Stimulated activated naive B cell treated with anti-CD40 and anti-IgM and Interleukin-4, amounts not matched to agents 10 μg/mL and 1 μg/mL and 100 μg/mL, for 72 hours (primary cell): Measurements from ENCODE around the gene ZFP90.
"Not testable (repeated sequence)": the region's sequence is repeated elsewhere in the genome, so short reads cannot be mapped to it uniquely, and the experiment has no call there.

Source experiments
- ATAC-seq, 2 donors: fragments of 150-1000 bp; cut with Tn5 transposase; replicated peaks; 2 replicates each; pipeline ENCODE4 v1.10.0; 2021; ENCODE audit warnings: moderate library complexity in 1 of 2
- DNase-seq: peaks from one replicate; pipeline ENCODE4 v3.0.0; 2021
- H3K27ac Mint-ChIP-seq: one replicate; pipeline ENCODE4 v1.8.0; 2022; ENCODE audit warnings: mild to moderate bottlenecking, mixed read lengths
- H3K27me3 Mint-ChIP-seq, 2 donors: one replicate each; pipeline ENCODE4 v1.8.0; 2022; ENCODE audit warnings: mixed read lengths in 2 of 2
- H3K36me3 Mint-ChIP-seq, 2 donors: one replicate each; pipeline ENCODE4 v1.8.0; 2022; ENCODE audit warnings: mixed read lengths in 2 of 2, mild to moderate bottlenecking in 1 of 2
- H3K4me1 Mint-ChIP-seq, 2 donors: one replicate each; pipeline ENCODE4 v1.8.0; 2022; ENCODE audit warnings: mixed read lengths in 2 of 2, mild to moderate bottlenecking in 1 of 2
- H3K4me3 Mint-ChIP-seq, 2 donors: one replicate each; pipeline ENCODE4 v1.8.0; 2022; ENCODE audit warnings: mild to moderate bottlenecking in 2 of 2, mixed read lengths in 2 of 2, moderate library complexity in 1 of 2
- H3K9me3 Mint-ChIP-seq, 2 donors: one replicate each; pipeline ENCODE4 v1.8.0; 2022; ENCODE audit warnings: mixed read lengths in 2 of 2, mild to moderate bottlenecking in 1 of 2

ZFP90 gene

DNA sequence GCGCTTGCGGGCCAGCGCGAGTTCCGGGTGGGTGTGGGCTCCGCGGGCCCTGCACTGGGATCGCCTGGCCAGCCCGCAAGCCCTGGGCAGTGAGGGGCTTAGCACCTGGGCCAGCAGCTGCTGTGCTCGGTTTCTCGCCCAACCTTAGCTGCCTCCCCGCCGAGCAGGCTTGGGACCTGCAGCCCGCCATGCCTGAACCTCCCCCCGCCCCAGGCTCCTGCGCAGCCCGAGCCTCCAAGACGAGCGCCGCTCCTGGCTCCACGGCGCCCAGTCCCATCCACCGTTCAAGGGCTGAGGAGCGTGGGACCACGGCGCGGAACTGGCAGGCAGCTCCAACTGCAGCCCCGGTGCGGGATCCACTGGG lies 12.3 kb upstream of the ZFP90 start:
- ATAC-seq = no peak
- DNase-seq = no peak
- Mint-ChIP-seq H3K9me3 (peaks cover 0 to 2% of the 10 kb centered on the region in 2 donors), H3K4me1 (peaks cover 15 to 27% of the 10 kb centered on the region in 2 donors), H3K36me3 (no peaks in the 10 kb centered on the region), H3K27me3 (peaks cover 0 to 7% of the 10 kb centered on the region in 2 donors), H3K27ac (no peak overlapping the region), H3K4me3 (no peak overlapping the region)

DNA sequence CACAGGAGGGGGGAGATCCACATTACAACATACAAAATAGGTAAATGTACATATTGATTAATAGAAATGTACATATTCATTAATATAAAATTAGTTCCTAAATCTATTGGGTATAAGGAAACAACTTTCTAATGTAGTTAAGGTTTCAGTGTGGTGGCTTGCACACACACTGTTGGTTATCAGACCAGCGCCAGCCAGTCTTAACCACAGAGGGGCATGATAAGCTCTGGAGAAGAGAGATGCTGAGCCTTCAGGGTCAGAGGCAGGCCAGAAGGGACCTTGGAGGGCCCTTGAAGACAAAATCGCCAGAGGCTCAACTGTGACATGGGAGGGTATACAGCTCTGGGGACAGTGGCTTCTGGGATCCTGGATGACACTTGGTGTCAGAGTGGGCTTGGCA lies 10.9 kb upstream of the ZFP90 start:
- peaks cover 0 to 7% of the 10 kb centered on the region in 2 donors for H3K27me3 Mint-ChIP-seq
- peaks cover 15 to 27% of the 10 kb centered on the region in 2 donors for H3K4me1 Mint-ChIP-seq
- H3K27ac Mint-ChIP-seq = no peak overlapping the region
- H3K36me3 Mint-ChIP-seq = peaks cover 0 to 4% of the 10 kb centered on the region in 2 donors
- H3K4me3 Mint-ChIP-seq = no peak overlapping the region
- DNase-seq = no peak
- peak; percentile 5 to 8 for ATAC-seq
- H3K9me3 Mint-ChIP-seq = peaks cover 0 to 2% of the 10 kb centered on the region in 2 donors

DNA sequence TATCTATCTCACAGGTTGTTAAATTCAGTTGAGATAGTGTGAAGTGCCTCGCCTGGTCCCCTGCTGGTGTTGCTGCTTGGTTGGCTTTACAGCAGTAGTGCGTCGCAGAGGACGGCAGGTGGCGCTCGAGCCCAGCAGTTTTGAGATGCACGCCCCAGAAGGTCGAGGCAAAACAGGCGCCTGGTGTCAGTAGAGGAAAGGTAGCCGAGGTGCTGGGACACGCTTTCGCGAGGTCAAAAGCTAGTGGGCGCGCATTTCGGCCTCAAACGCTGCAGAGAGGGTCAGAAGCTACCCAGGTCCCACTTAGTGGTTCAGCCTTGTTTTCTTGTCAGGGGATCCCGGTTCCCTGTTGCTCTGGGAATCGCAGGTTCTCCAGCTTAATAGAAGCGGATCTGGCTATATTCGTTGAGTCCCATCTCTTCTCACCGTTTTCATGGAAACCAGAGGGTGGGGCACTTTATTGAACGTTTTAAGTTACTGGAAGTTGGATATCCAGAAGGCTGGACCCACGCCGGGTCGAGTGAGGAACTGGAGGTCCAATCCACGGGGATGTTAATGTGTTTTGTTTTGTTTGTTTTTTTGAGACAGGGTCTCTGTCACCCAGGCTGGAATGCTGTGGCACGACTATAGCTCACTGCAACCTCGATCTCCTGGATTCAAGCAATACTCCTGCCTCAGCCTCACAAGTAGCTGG lies 10.3 kb upstream of the ZFP90 start:
- Mint-ChIP-seq H3K4me1 (peaks cover 15 to 27% of the 10 kb centered on the region in 2 donors), H3K4me3 (peak overlapping the region; percentile 72 to 90), H3K27ac (no peak overlapping the region), H3K27me3 (peaks cover 0 to 7% of the 10 kb centered on the region in 2 donors), H3K9me3 (peaks cover under 1 to 5% of the 10 kb centered on the region in 2 donors), H3K36me3 (peaks cover 5 to 10% of the 10 kb centered on the region in 2 donors)
- ATAC-seq (peak; percentile 85 to 86), DNase-seq (peak; percentile 84)

DNA sequence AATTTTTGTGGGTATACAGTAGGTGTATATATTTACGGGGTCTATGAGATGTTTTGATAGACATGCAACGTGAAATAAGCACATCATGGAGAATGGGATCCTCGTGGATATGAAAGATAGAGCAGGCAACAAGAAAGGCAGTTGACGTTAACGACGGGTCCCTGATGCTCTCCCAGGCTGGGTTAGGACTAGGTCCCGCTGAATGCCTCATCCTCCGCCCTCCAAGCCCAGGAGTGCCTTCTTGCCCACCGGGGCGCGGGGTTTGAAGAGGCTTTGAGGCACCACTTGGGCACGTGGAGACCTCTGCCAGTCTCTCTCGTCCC lies 9.5 kb upstream of the ZFP90 start:
- ATAC-seq (peak; percentile 22 to 28), DNase-seq (no peak)
- Mint-ChIP-seq H3K36me3 (peaks cover 8 to 13% of the 10 kb centered on the region in 2 donors), H3K4me1 (peaks cover 15 to 27% of the 10 kb centered on the region in 2 donors), H3K27ac (peak overlapping the region; percentile 59), H3K9me3 (peaks cover 2 to 8% of the 10 kb centered on the region in 2 donors), H3K27me3 (peaks cover 0 to 7% of the 10 kb centered on the region in 2 donors), H3K4me3 (peak overlapping the region; percentile 90 to 92)

DNA sequence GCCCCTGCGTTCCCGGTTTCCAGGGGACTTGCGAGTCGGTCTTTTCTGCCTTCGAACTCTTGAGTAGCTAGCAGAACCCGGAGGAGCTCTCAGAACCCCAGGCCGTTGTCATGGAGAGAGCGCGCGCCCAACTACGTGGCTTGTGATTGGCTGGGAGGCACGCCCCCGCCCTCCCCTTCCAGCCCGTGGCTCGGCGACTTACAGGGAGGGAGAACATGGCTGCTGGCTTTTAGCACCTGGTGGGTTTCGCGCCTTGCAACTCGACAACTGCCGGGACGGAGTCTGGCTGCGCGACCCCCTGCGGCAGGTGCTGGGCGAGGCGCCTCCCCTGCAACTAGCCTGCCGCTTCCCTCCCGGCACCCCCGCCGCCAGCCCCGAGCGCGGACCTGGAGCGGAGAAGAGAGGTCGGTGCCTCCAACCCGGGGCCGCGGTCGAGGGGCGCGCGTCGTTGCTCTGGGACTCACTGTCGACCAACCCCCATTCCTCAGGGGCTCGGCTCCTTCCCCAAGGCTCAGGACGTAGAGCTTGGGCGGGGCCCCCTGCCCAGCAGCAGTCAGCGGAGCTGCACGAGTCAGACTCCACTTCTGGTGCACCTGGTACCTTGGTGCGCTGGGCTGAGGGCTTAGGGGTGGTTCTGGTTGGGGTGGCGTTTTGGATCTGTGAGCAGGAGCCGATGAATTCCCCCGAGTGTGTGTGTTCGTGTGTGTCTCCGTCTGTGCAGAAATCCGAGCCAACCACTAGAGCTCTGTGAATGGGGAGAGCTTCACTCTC lies 9.0 kb upstream of the ZFP90 start:
- ATAC-seq (peak; percentile 91 to 94), DNase-seq (peak; percentile 84)
- Mint-ChIP-seq H3K27me3 (peaks cover 0 to 7% of the 10 kb centered on the region in 2 donors), H3K9me3 (peaks cover 2 to 8% of the 10 kb centered on the region in 2 donors), H3K4me1 (peaks cover 15 to 27% of the 10 kb centered on the region in 2 donors), H3K27ac (peak overlapping the region; percentile 59), H3K36me3 (peaks cover 8 to 16% of the 10 kb centered on the region in 2 donors), H3K4me3 (peak overlapping the region; percentile 90 to 92)

DNA sequence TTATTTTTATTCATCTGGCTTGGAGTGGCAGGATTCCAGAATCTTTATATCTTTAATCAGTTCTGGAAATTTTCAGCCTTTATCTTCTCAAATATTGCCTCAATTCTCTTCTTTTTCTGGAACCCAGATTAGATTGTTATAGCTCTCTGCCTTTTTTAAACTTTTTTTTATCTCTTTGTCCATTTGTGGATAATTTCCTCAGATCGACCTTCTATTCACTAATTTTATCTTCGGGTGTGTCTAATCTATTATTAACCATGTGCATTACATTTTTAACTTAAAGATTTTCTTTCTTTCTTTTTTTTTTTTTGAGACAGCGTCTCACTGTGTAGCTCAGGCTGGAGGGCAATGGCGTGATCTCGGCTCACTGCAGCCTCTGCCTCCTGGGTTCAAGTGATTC lies 5.2 kb upstream of the ZFP90 start:
- peaks cover 9 to 24% of the 10 kb centered on the region in 2 donors for H3K36me3 Mint-ChIP-seq
- no peak overlapping the region for H3K4me3 Mint-ChIP-seq
- H3K27me3 Mint-ChIP-seq = no peaks in the 10 kb centered on the region
- peaks cover 2 to 8% of the 10 kb centered on the region in 2 donors for H3K9me3 Mint-ChIP-seq
- no peak for DNase-seq
- peaks cover 14 to 23% of the 10 kb centered on the region in 2 donors for H3K4me1 Mint-ChIP-seq
- H3K27ac Mint-ChIP-seq = no peak overlapping the region
- no peak for ATAC-seq

DNA sequence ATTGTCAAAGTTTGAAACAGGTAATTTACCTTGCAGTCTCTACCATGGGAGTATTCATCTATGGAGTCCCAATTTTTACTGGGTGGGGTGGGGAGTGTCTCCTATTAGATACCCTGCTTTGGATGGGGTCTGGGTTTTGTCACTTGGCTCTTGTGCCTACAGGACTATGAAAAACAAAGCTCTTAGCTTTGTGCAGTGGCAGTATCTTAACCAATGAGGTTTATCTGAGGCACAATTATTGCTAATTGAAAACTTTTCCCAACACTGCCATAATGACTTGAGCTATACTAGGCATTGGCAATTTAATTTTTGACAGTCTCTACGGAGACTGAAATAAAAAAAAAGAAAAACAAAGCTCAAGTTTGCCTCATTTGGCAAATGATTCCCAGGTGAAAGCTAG lies 3.8 kb upstream of the ZFP90 start:
- peaks cover 12 to 32% of the 10 kb centered on the region in 2 donors for H3K36me3 Mint-ChIP-seq

DNA sequence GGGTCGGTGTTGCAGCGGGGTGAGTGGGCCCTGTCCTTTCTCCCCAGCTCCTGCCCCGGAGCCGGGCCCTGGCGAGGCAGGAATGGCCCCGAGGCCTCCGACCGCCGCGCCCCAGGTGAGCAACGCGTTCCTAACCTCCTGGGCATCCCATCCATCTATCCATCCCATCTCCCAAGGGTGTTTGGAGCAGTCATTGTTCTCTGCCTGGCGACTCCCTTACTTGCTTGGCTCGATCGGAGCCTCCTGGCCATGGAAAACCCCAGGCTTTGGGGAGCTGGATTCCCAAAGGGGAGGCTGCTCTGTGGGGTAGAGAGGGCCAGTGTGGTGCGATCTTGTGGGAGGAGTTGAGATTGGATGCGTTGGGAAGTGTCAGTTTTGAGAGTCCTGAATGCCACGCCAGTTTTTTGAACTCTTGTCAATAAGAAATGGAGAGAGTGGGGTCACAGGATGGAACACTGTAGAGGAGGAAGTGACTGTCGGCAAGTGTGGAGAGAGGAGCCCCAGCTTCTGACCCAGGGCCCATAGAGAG lies 684 bp downstream of the ZFP90 start:
- Mint-ChIP-seq H3K27ac (peak overlapping the region; percentile 93), H3K36me3 (peaks cover 23 to 46% of the 10 kb centered on the region in 2 donors), H3K9me3 (no peaks in the 10 kb centered on the region), H3K4me3 (peak overlapping the region; percentile 96 to 98), H3K27me3 (no peaks in the 10 kb centered on the region), H3K4me1 (peaks cover 11 to 21% of the 10 kb centered on the region in 2 donors)
- DNase-seq (peak; percentile 4), ATAC-seq (peak; percentile 42 to 44)

More for the DNA sequence above, 3.8 kb upstream of the ZFP90 start:
- H3K27me3 Mint-ChIP-seq = no peaks in the 10 kb centered on the region
- H3K4me1 Mint-ChIP-seq = peaks cover 11 to 20% of the 10 kb centered on the region in 2 donors
- peaks cover 2 to 8% of the 10 kb centered on the region in 2 donors for H3K9me3 Mint-ChIP-seq
- ATAC-seq (no peak), DNase-seq (no peak)
- no peak overlapping the region for H3K4me3 Mint-ChIP-seq
- no peak overlapping the region for H3K27ac Mint-ChIP-seq

DNA sequence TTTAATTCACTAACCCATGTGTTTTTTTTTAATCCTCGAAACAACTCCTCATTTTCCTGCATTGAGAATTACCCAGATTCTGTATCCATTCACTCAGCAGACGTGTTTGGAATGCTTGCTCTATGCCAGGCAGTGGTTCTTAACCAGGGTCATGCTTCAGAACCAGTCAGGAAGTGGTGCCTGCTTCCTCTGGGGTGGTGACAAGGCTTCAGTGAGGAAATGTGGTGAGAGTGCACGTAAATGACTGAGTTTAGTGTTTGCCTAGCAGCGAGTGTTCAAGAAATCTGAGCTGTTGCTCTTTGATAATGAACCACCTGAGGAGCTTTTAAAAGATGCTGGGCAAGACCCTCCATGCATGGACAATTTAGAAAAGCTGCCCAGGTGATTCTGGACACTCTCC lies 9.9 kb downstream of the ZFP90 start:
- Mint-ChIP-seq H3K9me3 (peaks cover 19 to 25% of the 10 kb centered on the region in 2 donors), H3K4me3 (no peak overlapping the region), H3K27me3 (no peaks in the 10 kb centered on the region), H3K4me1 (peaks cover 6 to 15% of the 10 kb centered on the region in 2 donors), H3K27ac (peak overlapping the region; percentile 73), H3K36me3 (peaks cover 63 to 76% of the 10 kb centered on the region in 2 donors)
- ATAC-seq (peak; percentile 45 to 46), DNase-seq (no peak)

DNA sequence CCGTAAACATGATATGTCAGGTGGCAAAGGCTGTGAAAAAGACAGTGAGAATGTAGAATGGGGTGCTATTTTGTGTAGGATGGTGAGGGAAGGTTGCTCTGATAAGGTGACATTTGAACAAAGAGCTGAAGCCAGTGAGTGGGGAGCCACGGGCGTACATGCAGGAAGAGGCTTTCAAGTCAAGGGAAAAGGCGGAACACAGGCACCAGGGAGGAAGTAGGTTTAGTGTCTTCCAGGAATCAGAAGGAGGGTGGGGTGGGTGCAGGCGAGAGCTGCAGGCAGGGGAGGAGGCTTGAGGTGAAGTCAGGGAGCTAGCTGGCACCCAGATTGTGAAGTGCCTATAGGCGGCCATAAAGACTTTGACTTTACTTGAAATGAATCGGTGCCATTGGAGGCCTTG lies 14.1 kb downstream of the ZFP90 start:
- H3K9me3 Mint-ChIP-seq = peaks cover 50 to 63% of the 10 kb centered on the region in 2 donors
- no peaks in the 10 kb centered on the region for H3K27me3 Mint-ChIP-seq
- no peak overlapping the region for H3K4me3 Mint-ChIP-seq
- H3K27ac Mint-ChIP-seq = no peak overlapping the region
- ATAC-seq (no peak), DNase-seq (no peak)
- peaks cover 85 to 92% of the 10 kb centered on the region in 2 donors for H3K36me3 Mint-ChIP-seq
- peaks cover 6 to 15% of the 10 kb centered on the region in 2 donors for H3K4me1 Mint-ChIP-seq

DNA sequence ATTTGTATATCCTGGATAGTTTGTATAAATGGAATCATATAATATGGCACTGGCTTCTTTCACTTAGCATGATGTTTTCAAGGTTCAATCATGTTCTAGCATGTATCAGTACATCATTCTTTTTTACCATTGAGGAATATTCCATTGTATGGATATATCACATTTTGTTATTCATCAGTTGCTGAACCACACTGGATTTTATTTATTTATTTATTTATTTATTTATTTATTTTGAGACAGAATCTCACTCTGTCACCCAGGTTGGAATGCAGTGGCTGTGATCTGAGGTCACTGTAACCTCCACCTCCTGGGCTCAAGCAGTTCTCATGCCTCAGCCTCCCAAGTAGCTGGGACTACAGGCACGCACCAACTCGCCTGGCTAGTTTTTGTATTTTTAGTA lies 21.2 kb downstream of the ZFP90 start:
- ATAC-seq, H3K27me3 Mint-ChIP-seq, H3K27ac Mint-ChIP-seq, DNase-seq, H3K4me3 Mint-ChIP-seq, H3K4me1 Mint-ChIP-seq: not testable (repeated sequence)
- Mint-ChIP-seq H3K36me3 (peaks cover 89 to 95% of the 10 kb centered on the region in 2 donors), H3K9me3 (peaks cover 53 to 65% of the 10 kb centered on the region in 2 donors)

DNA sequence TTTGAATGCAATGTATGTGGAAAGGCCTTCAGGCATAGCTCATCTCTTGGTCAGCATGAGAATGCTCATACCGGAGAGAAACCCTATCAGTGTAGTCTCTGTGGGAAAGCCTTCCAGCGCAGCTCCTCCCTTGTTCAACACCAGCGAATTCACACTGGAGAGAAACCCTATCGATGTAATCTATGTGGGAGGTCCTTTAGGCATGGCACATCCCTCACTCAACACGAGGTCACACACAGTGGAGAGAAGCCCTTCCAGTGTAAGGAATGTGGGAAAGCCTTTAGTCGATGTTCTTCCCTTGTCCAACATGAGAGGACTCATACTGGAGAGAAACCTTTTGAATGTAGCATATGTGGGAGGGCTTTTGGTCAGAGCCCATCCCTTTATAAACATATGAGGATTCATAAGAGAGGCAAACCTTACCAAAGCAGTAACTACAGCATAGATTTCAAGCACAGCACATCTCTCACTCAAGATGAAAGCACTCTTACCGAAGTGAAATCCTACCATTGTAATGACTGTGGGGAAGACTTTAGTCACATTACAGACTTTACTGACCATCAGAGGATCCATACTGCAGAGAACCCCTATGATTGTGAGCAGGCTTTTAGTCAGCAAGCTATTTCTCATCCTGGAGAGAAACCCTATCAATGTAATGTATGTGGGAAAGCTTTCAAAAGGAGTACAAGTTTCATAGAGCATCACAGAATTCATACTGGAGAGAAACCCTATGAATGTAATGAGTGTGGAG lies 24.7 kb downstream of the ZFP90 start:
- DNase-seq (no peak), ATAC-seq (no peak)
- H3K4me1 Mint-ChIP-seq = no peaks in the 10 kb centered on the region
- H3K9me3 Mint-ChIP-seq = peaks cover 41 to 54% of the 10 kb centered on the region in 2 donors
- H3K27ac Mint-ChIP-seq = no peak overlapping the region
- H3K36me3 Mint-ChIP-seq = peaks cover 68 to 86% of the 10 kb centered on the region in 2 donors
- H3K4me3 Mint-ChIP-seq = no peak overlapping the region
- H3K27me3 Mint-ChIP-seq = no peaks in the 10 kb centered on the region

DNA sequence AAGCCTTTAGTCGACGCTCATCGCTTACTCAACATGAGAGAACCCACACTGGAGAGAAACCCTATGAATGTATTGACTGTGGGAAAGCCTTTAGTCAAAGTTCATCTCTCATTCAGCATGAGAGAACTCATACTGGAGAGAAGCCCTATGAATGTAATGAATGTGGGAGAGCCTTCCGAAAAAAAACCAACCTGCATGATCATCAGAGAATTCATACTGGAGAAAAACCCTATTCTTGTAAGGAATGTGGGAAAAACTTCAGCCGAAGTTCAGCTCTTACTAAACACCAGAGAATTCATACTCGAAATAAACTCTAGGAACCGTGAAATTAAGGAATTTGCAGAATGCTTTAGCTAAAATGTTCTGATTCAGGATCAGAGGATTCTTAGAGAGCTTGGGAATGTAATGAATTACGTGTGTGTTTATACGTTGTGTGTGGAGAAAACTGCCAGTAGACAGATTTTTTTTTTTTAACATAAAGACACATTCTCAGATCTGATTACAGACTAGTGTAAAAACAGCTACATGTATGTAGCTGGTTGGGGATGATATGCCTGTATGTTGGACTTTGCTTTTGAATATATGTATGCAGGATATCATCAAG lies 25.4 kb downstream of the ZFP90 start:
- DNase-seq (no peak), ATAC-seq (no peak)
- Mint-ChIP-seq H3K36me3 (peaks cover 64 to 83% of the 10 kb centered on the region in 2 donors), H3K4me3 (no peak overlapping the region), H3K9me3 (peaks cover 40 to 51% of the 10 kb centered on the region in 2 donors), H3K27me3 (no peaks in the 10 kb centered on the region), H3K27ac (no peak overlapping the region), H3K4me1 (no peaks in the 10 kb centered on the region)

DNA sequence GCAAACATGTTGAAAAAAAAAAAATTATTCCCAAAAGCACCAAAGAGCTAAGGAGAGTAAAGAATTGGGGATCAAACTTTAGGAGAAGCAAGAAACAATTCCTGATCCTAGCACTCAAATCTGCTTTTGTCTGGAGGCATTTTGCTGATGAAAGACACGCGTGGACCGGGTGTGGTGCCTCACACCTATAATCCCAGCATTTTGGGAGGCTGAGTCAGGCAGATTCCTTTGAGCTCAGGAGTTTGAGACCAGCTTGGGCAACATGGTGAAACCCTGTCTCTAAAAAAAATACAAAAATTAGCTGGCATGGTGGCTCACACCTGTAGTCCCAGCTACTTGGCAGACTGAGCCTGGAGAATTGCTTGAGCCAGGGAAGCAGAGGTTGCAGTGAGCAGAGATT lies 35.4 kb downstream of the ZFP90 start:
- H3K4me3 Mint-ChIP-seq = no peak overlapping the region
- H3K9me3 Mint-ChIP-seq = peaks cover 36 to 47% of the 10 kb centered on the region in 2 donors
- H3K27me3 Mint-ChIP-seq = no peaks in the 10 kb centered on the region
- DNase-seq (no peak), ATAC-seq (no peak)
- no peaks in the 10 kb centered on the region for H3K4me1 Mint-ChIP-seq
- no peak overlapping the region for H3K27ac Mint-ChIP-seq
- H3K36me3 Mint-ChIP-seq = peaks cover 41 to 63% of the 10 kb centered on the region in 2 donors
